GF-D8 (cell line): Measurements from ENCODE around the gene MFNG.
"Not testable (repeated sequence)": the region's sequence is repeated elsewhere in the genome, so short reads cannot be mapped to it uniquely, and the experiment has no call there.

Experiments
- DNase-seq: peaks from one replicate; lab custom pipeline; 2025; lab: John Stamatoyannopoulos, UW

Gene MFNG

DNA sequence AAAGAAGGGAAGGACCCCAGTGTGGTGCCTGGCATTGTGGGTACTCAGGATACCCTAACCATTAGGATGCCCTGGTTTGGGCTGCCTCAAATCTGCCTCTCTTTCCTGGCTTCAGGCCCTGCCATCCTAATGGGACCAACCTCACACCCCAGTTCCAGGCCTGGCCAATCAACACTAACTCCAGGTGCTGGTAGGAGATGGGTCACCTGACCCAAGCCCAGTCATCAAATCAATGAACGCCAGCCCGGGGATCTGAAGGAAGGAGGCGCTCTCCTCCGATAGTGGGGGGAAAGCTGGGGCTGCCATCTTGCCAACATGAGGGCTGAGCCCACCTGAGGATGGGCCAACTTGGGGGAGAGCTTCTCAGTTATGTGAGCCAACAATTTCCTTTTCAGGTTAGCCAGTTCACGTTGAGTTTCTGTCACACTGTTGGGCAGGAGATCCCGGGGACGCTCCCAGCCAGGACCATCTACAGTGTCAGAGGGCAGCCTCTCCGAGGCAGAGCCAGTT, 12.7 kb downstream of the MFNG start:
- no peak for DNase-seq

DNA sequence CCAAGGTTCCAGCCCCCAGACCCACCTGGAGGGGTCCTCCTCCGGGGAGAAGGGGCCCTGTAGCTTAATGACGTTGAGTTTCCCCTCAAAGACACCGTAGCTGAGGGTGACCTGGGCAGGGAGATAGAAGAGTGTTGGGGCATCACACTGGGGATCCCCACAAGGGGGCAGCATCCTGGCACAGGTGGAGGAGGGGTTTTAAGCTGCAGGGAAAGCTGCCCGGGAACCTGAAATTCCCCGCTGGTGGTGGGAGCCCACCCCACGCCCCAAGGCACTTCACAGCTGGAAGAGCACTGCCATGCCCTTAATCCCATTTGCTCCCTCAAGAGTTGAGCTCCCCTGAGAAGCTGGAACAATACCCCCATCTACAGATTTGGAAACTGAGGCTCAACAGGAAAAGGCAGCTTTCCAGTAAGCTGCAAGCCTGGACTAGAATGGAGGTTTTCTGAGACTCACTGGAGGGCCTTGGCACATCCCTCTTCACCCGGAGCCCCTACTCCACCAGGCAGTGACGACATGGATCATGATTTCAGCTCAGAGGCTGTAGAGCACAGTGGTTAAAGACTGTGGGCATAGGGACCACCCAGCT, 13.7 kb downstream of the MFNG start:
- DNase-seq = no peak

DNA sequence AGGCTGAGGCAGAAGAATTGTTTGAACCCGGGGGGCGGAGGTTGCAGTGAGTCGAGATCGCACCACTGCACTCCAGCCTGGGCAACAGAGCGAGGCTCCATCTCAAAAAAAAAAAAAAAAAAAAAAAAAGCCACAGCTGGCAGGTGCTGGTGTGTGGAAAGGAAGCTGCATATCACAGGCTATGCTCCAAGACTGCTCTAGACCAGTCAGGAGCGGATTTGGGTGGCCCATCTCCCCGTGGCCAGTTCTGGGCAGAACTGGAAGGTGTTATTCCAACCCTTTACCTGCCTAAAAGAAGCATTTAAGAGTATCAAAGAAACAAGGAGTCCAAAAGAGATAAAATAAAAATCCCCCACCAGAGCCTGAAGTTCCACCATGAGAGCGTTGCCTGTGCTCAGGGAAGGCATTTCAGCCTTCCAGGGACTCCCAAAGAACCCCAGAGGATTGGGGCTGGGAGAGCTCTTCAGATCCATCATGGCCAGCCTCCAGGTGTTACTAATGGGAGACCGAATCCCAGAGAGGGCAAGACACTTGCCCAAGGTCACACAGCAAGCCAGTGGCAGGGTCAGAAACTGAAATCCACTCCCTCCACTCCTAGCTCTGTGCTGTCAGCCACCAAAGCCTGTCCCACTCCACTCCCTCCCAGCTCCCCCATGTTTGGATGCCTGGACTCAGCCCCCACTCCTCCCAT, 14.3 kb downstream of the MFNG start:
- DNase-seq = no peak

DNA sequence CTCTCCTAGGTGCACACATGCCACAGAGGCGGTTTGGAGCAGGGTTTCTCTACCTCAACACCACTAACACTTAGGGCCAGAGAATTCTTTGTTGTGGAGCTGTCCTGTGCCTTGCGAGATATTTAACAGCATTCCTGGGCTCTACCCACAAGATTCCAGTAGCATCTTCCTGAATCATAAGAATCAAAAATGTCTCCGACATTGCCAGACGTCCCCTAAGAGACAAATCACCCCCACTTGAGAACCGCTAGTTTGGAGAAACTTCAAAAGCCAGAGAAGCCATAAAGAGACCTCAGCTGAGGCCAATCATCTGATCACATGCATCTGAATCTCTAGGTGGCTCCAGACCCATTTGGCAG, 16.1 kb downstream of the MFNG start:
- DNase-seq = no peak

DNA sequence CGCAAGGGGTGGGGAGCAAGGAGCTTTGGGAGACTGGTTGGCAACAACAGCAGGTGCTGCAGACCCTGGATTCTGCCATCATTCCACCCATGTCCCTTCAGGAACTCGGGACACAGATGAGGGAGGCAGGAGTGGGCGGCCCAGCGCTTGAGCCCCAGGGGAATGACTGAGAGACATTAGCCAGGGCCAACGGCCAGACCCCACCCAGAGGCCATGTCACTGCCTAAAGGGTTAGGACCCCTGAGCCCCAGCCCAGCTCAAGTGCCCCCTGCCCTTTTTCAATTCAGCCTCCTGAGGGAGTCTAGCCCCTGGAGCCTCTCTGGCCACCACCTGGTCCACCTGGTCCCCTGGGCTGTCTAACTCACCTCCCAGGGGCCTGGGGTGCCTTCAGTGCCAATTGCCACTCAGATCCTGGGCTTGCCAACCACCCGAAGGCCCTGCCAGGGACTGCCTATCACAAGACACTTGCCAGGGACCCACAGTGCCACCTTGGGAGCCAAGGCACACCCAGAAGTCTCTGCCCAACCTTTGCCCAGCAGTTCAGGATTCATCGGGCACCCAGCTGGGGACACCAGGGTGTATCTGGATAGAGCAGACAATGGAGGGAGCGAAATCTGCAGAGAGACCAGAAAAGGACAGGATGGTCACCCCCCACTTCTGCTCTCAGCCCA, 16.6 kb downstream of the MFNG start:
- DNase-seq = no peak

DNA sequence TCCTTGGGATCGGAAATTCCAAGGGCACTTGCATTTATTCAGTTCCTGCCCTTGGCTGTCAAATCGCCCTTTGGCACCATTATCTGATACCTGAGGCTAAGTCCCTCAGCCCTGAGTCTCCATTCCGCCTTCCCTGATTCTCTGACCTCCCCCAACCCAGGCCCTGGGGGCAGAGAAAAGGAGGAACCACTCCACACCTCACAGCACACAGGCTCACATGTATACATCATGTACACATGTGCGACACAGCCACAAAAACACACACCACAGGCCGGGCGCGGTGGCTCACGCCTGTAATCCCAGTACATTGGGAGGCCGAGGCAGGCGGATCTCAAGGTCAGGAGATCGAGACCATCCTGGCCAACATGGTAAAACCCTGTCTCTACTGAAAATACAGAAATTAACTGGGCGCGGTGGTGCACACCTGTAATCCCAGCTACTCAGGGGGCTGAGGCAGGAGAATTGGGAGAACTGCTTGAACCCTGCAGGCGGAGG, 17.9 kb downstream of the MFNG start:
- DNase-seq = not testable (repeated sequence)

DNA sequence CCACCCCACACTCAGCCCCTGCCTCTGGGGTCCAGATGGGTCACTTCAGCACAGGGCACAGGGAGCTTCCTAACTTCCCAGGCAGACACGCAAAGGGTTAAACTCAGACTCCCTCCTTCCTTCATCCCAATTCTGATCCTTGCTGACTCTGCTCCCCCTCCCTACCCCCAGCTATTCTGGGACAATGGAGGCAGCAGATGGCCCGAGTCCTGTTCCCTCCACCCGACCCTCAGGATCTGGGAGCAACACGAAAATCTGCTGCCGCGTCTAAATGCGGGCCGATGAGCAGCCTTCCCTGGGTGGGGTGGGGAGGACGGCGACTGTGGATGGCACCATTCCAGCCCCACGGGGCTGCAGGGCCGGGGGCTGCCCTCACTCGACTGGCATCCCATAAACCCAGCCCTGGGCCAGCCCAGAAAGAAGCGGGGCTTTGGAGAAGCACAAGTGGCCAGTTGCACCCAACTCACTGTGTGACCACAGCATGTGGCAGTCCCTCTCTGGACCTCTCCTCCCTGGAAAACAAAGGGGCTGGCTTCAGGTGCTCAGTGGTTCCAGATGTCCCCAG, 18.7 kb downstream of the MFNG start:
- DNase-seq = no peak

DNA sequence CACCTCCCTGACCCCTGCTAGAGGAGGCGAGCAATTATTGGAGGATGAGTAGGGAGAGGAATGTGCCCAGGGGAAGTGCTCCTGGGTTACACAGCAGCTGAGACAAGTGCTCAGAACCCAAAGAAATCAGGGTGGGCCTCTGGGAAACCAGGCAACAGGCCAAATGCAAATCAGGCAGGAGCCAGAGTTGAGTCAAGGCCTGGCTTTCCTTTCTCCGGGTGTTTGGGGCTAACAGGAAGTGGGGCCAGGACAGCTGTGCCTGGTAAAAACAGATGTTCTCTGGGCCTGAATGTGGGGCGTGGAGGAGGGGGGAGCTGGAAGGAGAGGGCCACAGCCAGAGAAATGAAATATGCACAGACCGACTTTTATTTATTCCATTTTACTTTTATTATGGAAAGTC, 22.0 kb downstream of the MFNG start:
- DNase-seq = no peak

DNA sequence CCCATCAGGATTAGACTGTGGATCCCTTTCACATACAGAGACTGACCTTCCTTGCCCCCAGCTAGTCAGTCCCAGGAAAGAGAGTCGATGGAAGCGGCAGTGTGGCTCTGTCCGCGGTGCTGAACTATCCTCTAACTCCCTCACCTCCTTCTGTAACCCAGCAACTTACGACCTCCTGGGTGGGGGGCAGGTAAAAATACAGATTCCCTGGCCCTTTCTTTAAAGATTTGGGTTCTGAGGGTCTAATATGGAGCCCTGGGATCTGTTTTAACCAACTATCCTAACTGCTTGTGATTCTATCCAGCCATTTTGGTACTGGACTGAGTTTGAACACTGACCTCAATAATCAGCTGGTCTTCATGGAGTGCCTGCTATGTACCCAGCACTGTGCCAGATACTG, 23.2 kb downstream of the MFNG start:
- DNase-seq = no peak

DNA sequence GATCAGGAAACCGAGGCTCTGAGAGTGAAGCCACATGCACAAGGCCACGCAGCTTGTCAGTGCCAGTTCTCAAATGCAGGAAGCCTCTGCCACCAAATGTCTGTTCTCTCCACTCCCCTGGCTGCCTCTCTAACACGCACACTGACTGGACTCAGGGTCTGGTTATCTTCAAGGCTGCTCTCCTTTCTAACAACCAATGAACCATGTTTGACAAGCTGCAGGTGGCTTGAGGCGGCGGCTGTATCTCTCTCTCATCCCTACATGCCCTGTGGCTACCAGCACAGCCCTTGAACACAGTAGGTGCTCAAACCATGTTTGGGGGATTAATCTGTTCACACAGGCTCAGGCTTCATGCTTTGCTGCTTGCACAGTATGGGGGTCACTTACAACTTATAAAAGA, 23.7 kb downstream of the MFNG start:
- DNase-seq = no peak

DNA sequence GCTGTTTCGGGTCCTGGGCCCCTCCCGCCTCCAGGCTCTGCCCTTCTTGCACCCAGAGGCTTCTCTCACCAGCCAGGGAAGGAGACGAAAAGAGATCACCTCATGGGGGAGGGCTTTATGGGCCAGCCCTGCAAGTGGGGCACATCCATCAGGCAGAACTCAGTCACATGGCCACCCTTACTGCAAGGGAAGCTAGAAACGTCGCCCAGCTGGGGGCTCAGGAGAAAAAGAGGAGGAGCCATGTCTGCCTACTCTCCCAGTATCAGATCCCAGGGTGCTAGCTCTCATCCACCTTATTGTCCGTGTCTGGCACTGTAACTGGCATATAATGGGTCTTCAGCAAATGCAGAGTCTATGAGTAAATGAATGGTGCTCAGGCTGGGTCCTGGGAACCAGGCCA, 24.2 kb downstream of the MFNG start:
- DNase-seq = no peak

DNA sequence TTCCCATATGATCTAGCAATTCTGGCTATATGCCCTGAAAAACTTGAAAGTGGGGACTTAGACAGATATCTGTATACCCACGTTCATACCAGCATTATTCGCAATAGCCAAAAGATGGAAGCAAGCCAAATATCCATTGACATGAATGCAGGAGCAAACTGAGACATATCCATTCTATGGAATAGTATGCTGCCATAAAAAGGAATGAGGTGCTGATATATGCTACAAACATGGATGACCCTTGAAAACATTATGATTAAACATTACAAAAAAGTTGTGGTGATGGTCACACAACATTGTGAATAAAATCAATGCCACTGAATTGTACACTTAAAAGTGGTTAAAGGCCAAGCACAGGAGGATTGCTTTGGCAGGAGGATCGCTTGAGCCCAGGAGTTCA, 25.5 kb downstream of the MFNG start:
- DNase-seq = no peak

DNA sequence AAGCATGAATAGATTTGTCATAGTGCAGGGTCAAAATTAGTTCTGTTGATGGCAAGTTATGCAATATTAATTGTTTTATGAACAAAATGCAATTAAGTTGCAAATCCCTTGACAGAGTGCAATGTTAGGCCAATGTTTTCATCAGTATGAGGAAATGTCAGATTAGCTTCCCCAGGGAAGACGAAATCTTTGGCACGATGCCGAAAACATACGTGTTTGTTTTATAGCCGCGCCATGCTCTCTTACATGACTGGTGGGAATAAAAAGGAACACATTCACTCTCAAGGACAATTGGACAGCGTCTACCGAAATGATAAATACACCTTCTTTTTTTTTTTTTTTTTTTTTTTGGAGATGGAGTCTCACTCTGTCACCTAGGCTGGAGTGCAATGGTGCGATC, 27.0 kb downstream of the MFNG start:
- no peak for DNase-seq

DNA sequence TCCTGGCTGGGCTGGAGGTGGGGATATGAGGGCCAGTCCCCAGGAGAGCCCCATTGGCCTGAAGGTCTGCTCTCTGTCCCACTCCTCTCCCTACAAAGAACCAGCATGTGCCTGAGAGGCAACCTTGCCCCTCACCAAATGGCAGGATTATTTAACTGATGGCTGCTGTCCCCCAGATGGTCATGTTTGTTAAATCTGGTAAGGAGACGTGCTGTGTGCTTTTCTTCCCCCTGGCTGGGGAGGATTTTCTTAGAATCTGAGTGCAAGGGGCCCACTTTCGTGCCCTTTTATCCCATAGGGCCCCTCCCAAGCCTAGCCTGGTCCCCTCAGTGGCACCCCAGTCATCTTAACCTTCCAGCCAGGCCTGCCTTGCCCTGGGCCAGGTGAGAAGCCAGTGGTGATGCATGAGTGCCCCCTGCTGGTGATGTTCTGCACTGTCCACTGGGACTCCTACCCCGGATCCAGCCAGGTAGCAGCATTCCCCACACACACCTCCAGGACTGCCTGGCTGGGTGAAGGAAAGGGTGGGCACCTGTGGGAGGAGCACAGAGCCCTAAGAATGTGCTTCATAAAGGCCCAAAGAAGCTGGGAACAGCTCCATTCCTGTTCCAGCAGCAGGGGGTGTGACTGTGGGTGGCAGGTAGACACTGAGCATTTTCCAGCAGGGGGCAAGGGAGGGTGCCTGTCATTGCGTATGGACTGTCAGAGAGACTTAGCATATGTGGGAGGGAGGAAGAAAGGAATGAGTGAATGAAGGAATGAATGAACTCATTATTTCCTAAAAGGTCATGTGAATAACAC, 28.9 kb downstream of the MFNG start:
- DNase-seq = no peak

DNA sequence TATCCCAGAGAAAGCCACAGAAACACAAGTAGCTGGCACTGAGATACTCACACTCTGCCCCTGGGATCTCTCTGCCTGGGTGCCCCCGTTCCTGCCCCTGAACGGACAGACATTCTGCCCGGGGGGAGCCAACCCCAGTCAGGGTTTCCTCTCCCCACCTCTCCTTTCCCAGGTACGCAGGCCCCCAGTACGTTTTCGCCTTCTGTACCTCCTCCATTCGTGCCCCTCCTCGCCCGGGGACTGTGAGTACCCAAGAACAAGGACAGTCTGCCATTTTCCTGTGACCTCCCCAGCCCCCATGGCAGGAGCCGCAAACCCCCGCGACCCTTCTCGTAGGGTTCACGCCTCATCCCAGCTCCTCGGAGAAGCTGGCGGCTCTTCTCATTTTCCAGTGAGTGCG, 29.8 kb downstream of the MFNG start:
- DNase-seq = no peak

DNA sequence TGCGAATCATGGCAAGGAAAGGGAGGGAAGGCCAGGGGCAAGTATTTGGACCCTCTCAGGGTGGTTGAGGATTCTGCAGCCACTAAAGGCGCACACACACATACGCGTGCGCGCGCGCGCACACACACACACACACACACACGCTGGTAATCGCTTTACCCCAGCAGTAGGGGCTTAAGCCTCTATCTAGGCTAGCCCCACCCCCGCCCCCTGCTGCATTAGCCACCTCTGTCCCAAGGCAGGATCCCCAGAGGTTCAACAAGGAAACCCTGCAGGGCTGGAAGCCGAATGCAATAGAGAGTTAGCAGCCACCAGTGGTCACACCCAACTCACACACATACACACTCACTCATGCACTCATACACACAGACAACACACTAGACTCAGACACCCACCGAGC, 30.3 kb downstream of the MFNG start:
- DNase-seq = no peak

DNA sequence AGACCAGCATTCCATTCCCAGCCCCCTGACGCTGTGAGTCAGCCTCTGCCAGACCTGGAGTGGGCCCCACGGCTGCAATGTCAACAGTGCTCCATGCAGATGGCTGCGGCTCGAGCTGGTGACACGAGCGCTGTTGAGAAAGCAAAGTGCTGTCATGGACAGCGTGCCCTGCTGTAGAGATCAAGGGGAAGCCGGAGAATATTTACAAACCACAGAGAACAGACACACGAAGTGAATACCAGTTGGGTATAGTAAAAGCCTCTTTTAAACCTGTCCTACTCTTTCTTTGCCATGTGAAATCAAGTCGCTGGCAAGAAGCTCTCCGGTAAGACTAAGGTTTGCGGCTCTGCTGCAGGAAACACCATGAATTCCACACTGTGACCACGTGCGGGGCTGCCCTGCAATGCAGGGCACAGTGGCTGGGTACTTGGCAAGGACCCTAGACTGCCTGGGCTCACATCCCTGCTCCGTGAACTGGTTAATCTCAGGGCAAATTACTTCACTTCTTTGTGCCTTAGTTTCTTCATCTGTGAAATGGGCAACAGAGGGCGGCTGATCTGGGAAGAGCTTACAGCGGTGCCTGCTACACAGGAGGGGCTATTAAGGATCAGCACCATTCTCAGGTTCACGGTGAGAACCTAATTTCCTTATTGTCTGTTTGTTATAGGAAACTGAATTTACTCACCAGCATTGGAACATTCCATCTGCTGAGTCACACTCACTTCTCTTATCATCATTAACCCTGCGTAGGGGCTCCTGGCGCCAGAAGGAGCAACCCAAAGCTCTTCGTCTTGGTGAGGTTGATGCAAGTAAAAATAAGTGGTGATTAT, 31.1 kb downstream of the MFNG start:
- DNase-seq = no peak

DNA sequence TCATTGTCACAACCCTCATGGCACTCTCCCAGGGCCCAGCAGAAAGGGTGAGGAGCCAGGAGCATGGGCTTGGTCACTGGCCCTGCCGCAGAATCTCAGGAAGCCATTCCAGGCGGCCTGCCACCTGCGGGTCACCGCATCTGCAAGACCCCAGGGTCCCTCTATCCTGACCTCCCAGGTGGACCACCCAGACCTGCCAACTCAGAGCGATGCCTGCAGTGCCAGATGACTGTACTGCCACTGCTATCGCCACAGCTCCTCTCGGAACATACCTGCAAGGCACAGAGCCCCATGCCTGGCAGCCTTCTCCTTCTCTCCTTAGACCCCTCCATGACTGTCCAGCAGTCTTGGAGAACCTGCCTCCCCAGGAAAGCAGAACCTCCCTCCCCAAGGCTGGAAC, 32.5 kb downstream of the MFNG start:
- DNase-seq = no peak

DNA sequence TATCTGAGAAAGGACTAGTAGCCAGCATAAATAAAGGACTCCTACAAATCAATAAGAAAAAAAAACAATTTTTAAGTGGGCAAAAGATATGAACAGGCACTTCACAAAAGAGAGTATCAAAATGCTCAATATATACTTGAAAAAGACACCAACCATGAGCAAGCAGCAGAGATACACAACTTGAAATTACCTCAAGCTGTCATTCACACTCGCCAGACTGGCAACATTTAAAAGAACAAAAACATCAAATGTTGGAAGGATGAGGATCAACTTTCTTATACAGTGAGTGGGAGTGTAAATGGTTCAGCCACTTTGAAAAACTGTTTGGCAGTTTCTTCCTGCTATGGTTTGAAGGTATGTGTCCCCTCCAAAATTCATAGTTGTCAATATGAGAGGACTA, 35.0 kb downstream of the MFNG start:
- DNase-seq = no peak

DNA sequence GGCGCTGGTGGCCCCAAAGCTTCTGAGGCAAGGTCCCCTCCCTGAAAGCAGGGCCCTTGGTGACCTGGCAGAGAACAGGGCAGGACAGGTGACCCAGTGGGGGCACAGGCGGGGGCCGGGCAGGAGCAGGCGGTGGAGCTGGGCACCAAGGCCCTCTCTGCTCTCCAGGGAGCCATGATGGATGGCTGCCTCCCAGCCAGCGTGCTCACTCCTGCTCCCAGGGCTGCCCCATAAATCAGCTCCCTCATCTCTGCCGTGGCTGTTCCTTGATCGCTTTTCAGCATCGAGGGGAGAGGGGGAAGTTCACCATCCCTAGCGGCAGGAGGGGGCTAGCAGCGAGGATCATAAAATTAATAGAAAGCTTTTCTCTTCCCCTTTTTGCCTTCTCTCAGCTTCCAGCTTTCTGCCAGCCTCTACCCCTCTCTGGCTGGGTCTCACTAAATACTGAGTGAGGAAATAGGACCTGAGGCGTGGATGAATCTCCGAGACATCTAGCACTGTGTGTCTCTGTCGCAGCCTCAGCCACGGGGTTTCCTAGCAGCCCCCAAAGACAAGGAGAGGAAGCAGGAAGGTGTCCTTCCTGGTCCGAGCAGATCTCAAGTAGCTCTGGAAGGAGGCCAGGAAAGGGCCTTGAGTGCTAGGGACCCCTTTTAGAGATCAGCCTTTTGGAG, 36.7 kb downstream of the MFNG start:
- DNase-seq = no peak
